CD4-positive, alpha-beta memory T cell (primary cell): ENCODE measurements around the gene ARMC8. TPM values are rescaled to one million over a fixed set of nuclear protein-coding genes. Genes with fewer than 3 reads are reported as not detected.

Experiments
- CTCF ChIA-PET: fragments of 350-600 bp; sonication (Branson Sonifier 250); formaldehyde crosslinking; loops from one replicate; lab custom pipeline; 2021; ENCODE audit warnings: inconsistent platforms; ENCODE audit not compliant: partially characterized antibody; lab: Charles Lee
- POLR2A ChIA-PET: fragments of 350-600 bp; sonication (Branson Sonifier 250); formaldehyde crosslinking; loops from one replicate; lab custom pipeline; 2021; ENCODE audit not compliant: partially characterized antibody; lab: Charles Lee
- DNase-seq, 5 donors: peaks; one replicate each; pipeline versions ENCODE4 v3.0.0 to v3.0.0-alpha.2; 2020 to 2022; ENCODE audit warnings: mixed read lengths in 1 of 5
- H3K27ac ChIP-seq: one replicate; pipeline ENCODE4 v1.7.0; 2013; ENCODE audit warnings: low read depth, low read length
- H3K27me3 ChIP-seq: 2 replicates; pipeline ENCODE4 v1.7.0; 2013; ENCODE audit warnings: mild to moderate bottlenecking, low read length, moderate library complexity; ENCODE audit not compliant: insufficient read depth
- H3K36me3 ChIP-seq: 2 replicates; pipeline ENCODE4 v1.7.0; 2013; ENCODE audit warnings: mild to moderate bottlenecking, low read length, moderate library complexity; ENCODE audit not compliant: insufficient read depth
- H3K4me1 ChIP-seq: 2 replicates; pipeline ENCODE4 v1.7.0; 2013; ENCODE audit warnings: mild to moderate bottlenecking, low read length, moderate library complexity; ENCODE audit not compliant: insufficient read depth
- H3K4me3 ChIP-seq, 2 donors: one replicate each; pipeline ENCODE4 v1.7.0; 2013; ENCODE audit warnings: low read length in 2 of 2, mild to moderate bottlenecking in 1 of 2
- H3K9me3 ChIP-seq, 2 donors: one replicate each; pipeline ENCODE4 v1.7.0; 2013; ENCODE audit warnings: low read length in 2 of 2, control low read depth in 1 of 2; ENCODE audit not compliant: control insufficient read depth in 1 of 2
- H3K27ac Mint-ChIP-seq, 7 donors: one replicate each; pipeline ENCODE4 v1.8.0; 2020 to 2021; ENCODE audit warnings: mixed read lengths in 7 of 7, mild to moderate bottlenecking in 6 of 7, inconsistent platforms in 3 of 7, moderate library complexity in 3 of 7
- H3K27me3 Mint-ChIP-seq, 2 donors: one replicate each; pipeline ENCODE4 v1.8.0; 2020 to 2021; ENCODE audit warnings: mixed read lengths in 2 of 2
- H3K36me3 Mint-ChIP-seq, 2 donors: one replicate each; pipeline ENCODE4 v1.8.0; 2020 to 2021; ENCODE audit warnings: mixed read lengths in 2 of 2, inconsistent platforms in 1 of 2, mild to moderate bottlenecking in 1 of 2
- H3K4me1 Mint-ChIP-seq, 4 donors: one replicate each; pipeline ENCODE4 v1.8.0; 2020 to 2021; ENCODE audit warnings: mixed read lengths in 4 of 4, mild to moderate bottlenecking in 1 of 4
- H3K4me3 Mint-ChIP-seq, 8 donors: one replicate each; pipeline ENCODE4 v1.8.0; 2020 to 2021; ENCODE audit warnings: mixed read lengths in 8 of 8, mild to moderate bottlenecking in 7 of 8, moderate library complexity in 6 of 8, inconsistent platforms in 3 of 8
- H3K9me3 Mint-ChIP-seq, 8 donors: one replicate each; pipeline ENCODE4 v1.8.0; 2020 to 2021; ENCODE audit warnings: mixed read lengths in 8 of 8, mild to moderate bottlenecking in 5 of 8, inconsistent platforms in 3 of 8, moderate library complexity in 1 of 8
- intact Hi-C: fragments of 100-400 bp; cut with micrococcal nuclease; formaldehyde crosslinking; loops from one replicate; pipeline ENCODE4 v1.15.1; 2023
- polyA plus RNA-seq, 2 donors: library from polyadenylated mRNA; unstranded; fragments of 300-500 nt; fragmentation: Illumina TruSeq; gene quantifications; one replicate each; pipeline ENCODE4 v1.2.3, GENCODE V29; 2021
- total RNA-seq, 2 experiments: library from RNA; stranded (reverse); gene quantifications; one replicate each; pipeline ENCODE4 v1.2.3, GENCODE V29; 2021

The ARMC8 gene
- total and polyA plus RNA-seq, 4 experiments from 2014 or later = 52.0 to 72.6 (median 62.2) TPM

- no peaks in the 10 kb centered on the region for H3K27me3 Mint-ChIP-seq
- H3K27ac ChIP-seq = no peak overlapping the region
- CTCF ChIA-PET = interaction anchor here (0.7 to 2.8 kb wide), 20 partner anchors 8 to 586 kb away, joined by 3 to 11 read pairs (median 4); partner anchors contain the start of genes ARMC8 and DBR1
Observed at GRCh38 chr3:138328341-138328740, 141.2 kb downstream of the ARMC8 start.

GRCh38 chr3:138329127-138329983 is 142.3 kb downstream of the ARMC8 start, which contains the start of gene NME9:
Gene NME9 (minus strand): TSS chr3:138329851. CDS start chr3:138329335, 516 bp downstream.
- Histone ChIP-seq H3K27me3 (no peaks in the 10 kb centered on the region), H3K4me1 (peaks cover 10% of the 10 kb centered on the region), H3K36me3 (no peaks in the 10 kb centered on the region), H3K27ac (peak within 1 kb of the TSS; percentile 72), H3K9me3 (no peaks in the 10 kb centered on the region), H3K4me3 (peak within 1 kb of the TSS; percentile 49 to 68)
- Mint-ChIP-seq H3K27me3 (no peaks in the 10 kb centered on the region), H3K27ac (peak within 1 kb of the TSS; percentile 81 to 99 (median 98)), H3K4me3 (peak within 1 kb of the TSS; percentile 95 to 99 (median 98)), H3K4me1 (peaks cover 17 to 41% (median 25%) of the 10 kb centered on the region in 4 donors), H3K9me3 (no peaks in the 10 kb centered on the region), H3K36me3 (peaks cover 0 to 5% of the 10 kb centered on the region in 2 donors)
- peak; percentile 85 to 90 (median 89) for DNase-seq
- intact Hi-C loops = loop anchor here (1.0 to 5.0 kb wide), 6 partner anchors 19 to 588 kb away; partner anchors contain the start of genes ARMC8, DBR1, DZIP1L and MRAS
- POLR2A ChIA-PET = interaction anchor here (1.7 kb wide), 1 partner anchor 155 kb away, joined by 7 read pairs; the partner anchor contains the start of gene DBR1
- CTCF ChIA-PET = interaction anchor here (0.7 to 2.8 kb wide), 18 partner anchors 8 to 585 kb away, joined by 3 to 11 read pairs (median 4); partner anchors contain the start of gene DBR1

More at GRCh38 chr3:138328341-138328740, 141.2 kb downstream of the ARMC8 start:
- Histone ChIP-seq H3K4me3 (no peak overlapping the region), H3K4me1 (peaks cover 14% of the 10 kb centered on the region), H3K27me3 (no peaks in the 10 kb centered on the region), H3K36me3 (no peaks in the 10 kb centered on the region), H3K9me3 (no peaks in the 10 kb centered on the region)
- no peaks in the 10 kb centered on the region for H3K9me3 Mint-ChIP-seq
- POLR2A ChIA-PET = interaction anchor here (1.7 kb wide), 1 partner anchor 154 kb away, joined by 7 read pairs; the partner anchor contains the start of gene DBR1
- DNase-seq = no peak
- H3K4me1 Mint-ChIP-seq = peaks cover 18 to 48% (median 28%) of the 10 kb centered on the region in 4 donors
- intact Hi-C loops = loop anchor here (2.0 to 5.0 kb wide), 4 partner anchors 20 to 589 kb away; partner anchors contain the start of genes DZIP1L and MRAS
- peak overlapping the region in 6 of 7 donors; percentile 20 to 98 (median 72) for H3K27ac Mint-ChIP-seq
- peaks cover 0 to 5% of the 10 kb centered on the region in 2 donors for H3K36me3 Mint-ChIP-seq
- peak overlapping the region; percentile 30 to 99 (median 75) for H3K4me3 Mint-ChIP-seq

DNA sequence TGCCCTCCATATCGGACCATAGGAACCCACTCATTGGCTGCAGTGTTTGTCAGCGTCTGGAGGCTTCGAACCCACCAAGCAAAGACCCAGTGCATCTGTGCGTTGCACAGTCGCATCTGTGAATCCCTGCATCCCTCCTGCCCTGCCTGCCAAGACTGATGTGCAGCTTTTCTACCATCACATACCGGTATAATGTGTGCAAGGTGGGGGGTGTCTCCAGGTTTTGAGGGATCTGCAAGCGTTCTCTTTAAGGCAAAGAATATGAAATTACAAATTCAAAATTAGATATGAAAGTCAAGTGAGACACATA is 142.8 kb downstream of the ARMC8 start:
- Mint-ChIP-seq H3K27me3 (no peaks in the 10 kb centered on the region), H3K4me1 (peaks cover 15 to 35% (median 20%) of the 10 kb centered on the region in 4 donors), H3K27ac (peak overlapping the region; percentile 81 to 99 (median 98)), H3K36me3 (peaks cover 0 to 5% of the 10 kb centered on the region in 2 donors), H3K4me3 (peak overlapping the region; percentile 95 to 99 (median 98)), H3K9me3 (no peaks in the 10 kb centered on the region)
- peak overlapping the region; percentile 72 for H3K27ac ChIP-seq
- no peaks in the 10 kb centered on the region for H3K9me3 ChIP-seq
- DNase-seq = no peak
- no peaks in the 10 kb centered on the region for H3K27me3 ChIP-seq
- H3K36me3 ChIP-seq = no peaks in the 10 kb centered on the region
- intact Hi-C loops = loop anchor here (1.0 to 10.0 kb wide), 8 partner anchors 19 to 615 kb away; partner anchors contain the start of genes ARMC8, CEP70, DBR1 and DZIP1L
- CTCF ChIA-PET = no interaction called here
- H3K4me3 ChIP-seq = peak overlapping the region; percentile 49 to 68
- POLR2A ChIA-PET = interaction anchor here (0.9 kb wide), 1 partner anchor 155 kb away, joined by 3 read pairs; the partner anchor contains the start of gene DBR1
- H3K4me1 ChIP-seq = peaks cover 8% of the 10 kb centered on the region

DNA sequence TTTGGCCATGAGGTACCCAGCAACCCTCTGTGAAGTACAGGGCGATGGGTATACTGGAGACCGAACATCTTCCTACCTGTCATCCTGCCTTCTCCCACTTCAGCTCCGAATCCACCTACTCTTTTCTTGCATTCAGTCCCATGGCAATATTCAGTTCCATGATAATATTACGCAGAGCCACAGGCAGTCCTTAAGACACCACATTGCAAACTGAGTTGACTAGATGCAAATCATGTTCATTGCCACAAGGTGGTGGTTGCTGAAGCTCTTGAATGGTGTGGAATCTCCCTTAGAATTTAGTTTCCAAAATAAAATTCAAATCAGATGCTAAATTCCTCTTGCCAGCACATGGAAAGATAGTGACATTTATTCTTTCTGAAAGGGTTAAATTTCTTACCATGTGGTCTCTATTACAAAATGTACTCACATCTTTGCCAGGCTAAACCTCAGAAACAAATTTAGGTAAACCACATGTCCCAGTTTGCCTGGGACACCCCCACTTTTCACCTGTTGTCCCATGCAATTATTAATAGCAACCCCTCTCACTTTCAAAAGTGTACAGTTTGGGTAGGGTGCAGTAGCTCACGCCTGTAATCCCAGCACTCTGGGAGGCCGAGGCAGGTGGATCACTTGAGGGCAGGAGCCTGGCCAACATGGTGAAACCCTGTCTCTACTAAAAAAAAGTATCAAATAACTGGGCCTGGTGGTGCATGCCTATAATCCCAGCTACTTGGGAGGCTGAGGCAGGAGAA is 144.2 kb downstream of the ARMC8 start:
- H3K27ac Mint-ChIP-seq = peak overlapping the region in 6 of 7 donors; percentile 10 to 65 (median 46)
- H3K9me3 Mint-ChIP-seq = no peaks in the 10 kb centered on the region
- intact Hi-C loops = loop anchor here (2.0 to 10.0 kb wide), 2 partner anchors 263 to 613 kb away; partner anchors contain the start of genes CEP70, FOXL2 and FOXL2NB
- H3K27ac ChIP-seq = no peak overlapping the region
- H3K27me3 Mint-ChIP-seq = no peaks in the 10 kb centered on the region
- H3K9me3 ChIP-seq = no peaks in the 10 kb centered on the region
- peak overlapping the region in 2 of 8 donors; percentile 43 to 46 for H3K4me3 Mint-ChIP-seq
- H3K4me1 Mint-ChIP-seq = peaks cover 15 to 33% (median 19%) of the 10 kb centered on the region in 4 donors
- DNase-seq = no peak
- ChIA-PET CTCF (interaction anchor here (1.1 to 1.4 kb wide), 2 partner anchors 95 to 150 kb away, joined by 5 read pairs; no protein-coding TSS in a partner anchor), POLR2A (no interaction called here)
- H3K27me3 ChIP-seq = no peaks in the 10 kb centered on the region
- H3K36me3 Mint-ChIP-seq = peaks cover 0 to 5% of the 10 kb centered on the region in 2 donors
- H3K36me3 ChIP-seq = no peaks in the 10 kb centered on the region
- H3K4me1 ChIP-seq = peaks cover 8% of the 10 kb centered on the region
- H3K4me3 ChIP-seq = no peak overlapping the region

DNA sequence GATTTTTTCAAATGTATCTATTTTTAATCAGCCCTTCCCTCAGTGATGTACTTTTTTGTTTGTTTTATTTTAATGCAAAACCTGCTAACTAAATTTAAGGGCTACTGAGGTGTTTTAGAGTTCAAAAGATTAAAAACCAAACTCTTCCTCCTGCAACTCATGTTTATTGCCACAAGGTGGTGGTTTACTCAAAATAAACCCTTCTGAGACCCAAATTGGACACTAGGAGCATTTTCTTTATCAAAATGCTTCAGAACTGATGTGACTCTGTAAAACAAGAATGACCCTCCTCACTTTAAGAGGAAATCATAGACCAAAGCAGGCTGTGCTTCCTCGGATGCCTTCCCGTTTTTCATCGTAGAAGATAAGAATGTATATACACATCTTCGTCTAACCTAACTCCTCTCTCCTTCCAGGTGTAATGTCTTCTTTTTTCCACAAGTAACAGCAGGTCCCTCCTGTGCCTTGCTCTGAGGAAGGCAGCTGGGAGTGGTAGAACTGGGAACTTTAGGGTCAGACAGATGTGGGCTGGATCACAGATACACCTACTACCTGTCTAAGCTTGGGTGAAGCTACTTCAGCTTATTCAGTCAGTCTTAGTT is 145.5 kb downstream of the ARMC8 start:
- Mint-ChIP-seq H3K4me3 (peak overlapping the region in 3 of 8 donors; percentile 36 to 62 (median 59)), H3K27ac (peak overlapping the region in 3 of 7 donors; percentile 47 to 68 (median 64)), H3K4me1 (peaks cover 15 to 31% (median 18%) of the 10 kb centered on the region in 4 donors), H3K9me3 (no peaks in the 10 kb centered on the region), H3K36me3 (peaks cover 0 to 5% of the 10 kb centered on the region in 2 donors), H3K27me3 (no peaks in the 10 kb centered on the region)
- Histone ChIP-seq H3K4me1 (peaks cover 8% of the 10 kb centered on the region), H3K4me3 (no peak overlapping the region), H3K9me3 (no peaks in the 10 kb centered on the region), H3K27me3 (no peaks in the 10 kb centered on the region), H3K36me3 (no peaks in the 10 kb centered on the region), H3K27ac (no peak overlapping the region)
- intact Hi-C loops = loop anchor here (10.0 kb wide), 1 partner anchor 612 kb away; the partner anchor contains the start of genes FOXL2 and FOXL2NB
- CTCF ChIA-PET = interaction anchor here (1.1 kb wide), 1 partner anchor 591 kb away, joined by 3 read pairs; no protein-coding TSS in a partner anchor
- DNase-seq = peak in 2 of 5 donors; percentile 18 to 26
- POLR2A ChIA-PET = no interaction called here

DNA sequence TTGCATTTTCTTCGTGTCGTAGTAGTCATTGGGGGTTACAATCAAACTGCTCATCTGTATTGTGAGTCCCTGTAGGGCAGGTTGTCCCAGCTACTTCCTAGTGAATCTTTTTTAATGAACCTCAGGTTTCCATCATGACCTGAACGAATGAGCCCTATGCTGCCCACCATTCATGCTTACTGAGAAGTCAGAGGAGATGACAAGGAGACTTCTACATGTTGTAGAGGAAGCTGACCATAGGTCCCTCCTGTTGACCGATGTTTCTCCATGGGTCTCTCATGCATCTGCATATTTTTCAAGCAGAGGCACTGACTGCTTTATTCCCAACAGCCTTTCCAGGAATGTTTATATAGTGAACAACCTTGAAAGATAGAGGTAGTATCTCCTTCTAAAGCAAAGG is 147.5 kb downstream of the ARMC8 start:
- Histone ChIP-seq H3K4me3 (no peak overlapping the region), H3K4me1 (no peaks in the 10 kb centered on the region), H3K27ac (no peak overlapping the region), H3K36me3 (no peaks in the 10 kb centered on the region), H3K27me3 (no peaks in the 10 kb centered on the region), H3K9me3 (no peaks in the 10 kb centered on the region)
- Mint-ChIP-seq H3K27me3 (peaks cover 1 to 2% of the 10 kb centered on the region in 2 donors), H3K4me3 (no peak overlapping the region), H3K36me3 (peaks cover 0 to 3% of the 10 kb centered on the region in 2 donors), H3K4me1 (peaks cover 3 to 12% (median 7%) of the 10 kb centered on the region in 4 donors), H3K27ac (no peak overlapping the region), H3K9me3 (no peaks in the 10 kb centered on the region)
- intact Hi-C loops = loop anchor here (10.0 kb wide), 1 partner anchor 610 kb away; the partner anchor contains the start of genes FOXL2 and FOXL2NB
- ChIA-PET CTCF (interaction anchor here (1.2 kb wide), 2 partner anchors 9 to 18 kb away, joined by 3 to 5 read pairs; no protein-coding TSS in a partner anchor), POLR2A (no interaction called here)
- no peak for DNase-seq
